Measurements from ENCODE around the gene WNT9B.

WNT9B gene

DNA sequence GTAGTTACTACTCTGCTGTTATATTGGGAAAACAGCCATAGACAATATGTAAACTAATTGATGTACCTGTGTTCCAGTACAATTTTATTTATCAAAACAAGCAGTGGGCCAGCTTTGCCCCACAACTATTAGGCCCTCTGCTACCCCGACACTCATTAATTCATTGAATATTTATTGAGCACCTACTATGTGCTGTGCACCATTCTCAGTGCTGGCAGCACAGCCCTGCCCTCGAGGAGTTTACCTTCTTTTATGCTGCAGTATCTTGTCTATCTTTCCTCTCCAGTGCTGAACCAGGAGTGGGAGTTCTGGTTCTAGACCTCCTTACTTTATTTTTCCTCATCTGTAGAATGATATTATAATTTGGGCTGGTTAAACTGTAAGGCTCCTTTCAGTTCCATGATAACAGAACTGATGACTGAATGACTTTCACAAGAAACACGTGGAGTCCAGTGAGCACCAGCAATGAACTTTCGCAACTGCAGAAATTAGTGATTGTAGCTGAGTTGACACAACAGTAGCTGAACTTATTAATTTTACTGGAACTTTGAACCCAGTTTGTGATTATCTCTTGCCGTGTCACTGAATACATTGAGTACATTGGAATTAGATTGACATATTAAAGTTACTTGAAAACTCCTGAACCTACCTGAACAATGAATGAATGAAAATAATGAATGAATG lies 73.9 kb downstream of the WNT9B start:
- DNase-seq (ENCODE audit: insufficient read length, low spot score): no peak
- no peak for FAIRE-seq
- TF ChIP-seq POLR2AphosphoS5 (IDR thresholded peaks at IDR 0.05; ENCODE audit: low read depth, low read length): no peak
- no peak for TF ChIP-seq SPI1 (IDR thresholded peaks at IDR 0.05; ENCODE audit: low read depth, low read length)
- TF ChIP-seq TAF1 (IDR thresholded peaks at IDR 0.05; ENCODE audit: low read depth, low read length): no peak
- TF ChIP-seq POLR2A (IDR thresholded peaks at IDR 0.05; ENCODE audit: low read depth, low read length): no peak
- TF ChIP-seq PAX5 (IDR thresholded peaks at IDR 0.05; ENCODE audit: insufficient read depth, low read length, severe bottlenecking): no peak
- TF ChIP-seq POU2F2 (IDR thresholded peaks at IDR 0.05; ENCODE audit: low read depth, low read length): no peak

DNA sequence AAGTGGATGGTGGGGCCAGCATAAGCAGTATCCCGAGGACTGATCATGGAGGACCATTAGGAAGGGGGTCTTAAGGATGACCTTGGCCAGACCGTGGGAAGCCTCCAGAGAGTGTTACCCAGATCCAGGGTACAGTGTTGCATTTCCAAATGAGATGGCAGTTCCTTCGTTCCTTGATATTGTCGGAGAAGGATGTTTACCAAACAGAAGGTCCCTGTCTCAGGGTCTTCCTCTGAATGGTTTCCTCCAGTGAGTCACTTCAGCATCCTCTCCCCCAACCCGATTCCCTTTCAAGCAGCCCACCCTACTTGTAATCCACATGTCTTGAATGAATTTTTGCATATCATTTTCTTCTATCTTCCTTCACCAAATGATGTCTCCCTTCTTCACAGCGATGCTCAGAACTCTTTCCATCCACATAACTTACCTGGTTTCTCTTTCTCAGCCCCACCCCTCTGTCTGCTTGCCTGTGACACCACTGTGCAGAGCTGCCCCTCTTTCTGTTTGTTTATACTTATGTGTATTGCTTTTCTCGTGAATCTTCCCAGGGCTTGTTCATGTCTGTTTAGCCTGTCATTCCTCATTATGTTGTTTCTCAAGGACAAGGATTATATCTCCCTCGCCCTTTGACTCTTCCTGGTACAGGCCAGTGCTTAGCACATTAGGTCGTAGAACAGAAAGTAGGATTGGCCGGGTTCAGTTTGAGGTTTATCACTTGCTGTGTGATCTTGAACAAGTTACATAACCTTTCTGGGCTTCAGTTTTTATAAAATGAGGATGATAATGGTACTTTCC lies 77.3 kb downstream of the WNT9B start:
- TF ChIP-seq PAX5 (IDR thresholded peaks at IDR 0.05; ENCODE audit: insufficient read depth, low read length, severe bottlenecking): no peak
- TF ChIP-seq POLR2A (IDR thresholded peaks at IDR 0.05; ENCODE audit: low read depth, low read length): no peak
- no peak for TF ChIP-seq POLR2AphosphoS5 (IDR thresholded peaks at IDR 0.05; ENCODE audit: low read depth, low read length)
- TF ChIP-seq SPI1 (IDR thresholded peaks at IDR 0.05; ENCODE audit: low read depth, low read length): no peak
- no peak for TF ChIP-seq TAF1 (IDR thresholded peaks at IDR 0.05; ENCODE audit: low read depth, low read length)
- no peak for TF ChIP-seq POU2F2 (IDR thresholded peaks at IDR 0.05; ENCODE audit: low read depth, low read length)
- no peak for FAIRE-seq

DNA sequence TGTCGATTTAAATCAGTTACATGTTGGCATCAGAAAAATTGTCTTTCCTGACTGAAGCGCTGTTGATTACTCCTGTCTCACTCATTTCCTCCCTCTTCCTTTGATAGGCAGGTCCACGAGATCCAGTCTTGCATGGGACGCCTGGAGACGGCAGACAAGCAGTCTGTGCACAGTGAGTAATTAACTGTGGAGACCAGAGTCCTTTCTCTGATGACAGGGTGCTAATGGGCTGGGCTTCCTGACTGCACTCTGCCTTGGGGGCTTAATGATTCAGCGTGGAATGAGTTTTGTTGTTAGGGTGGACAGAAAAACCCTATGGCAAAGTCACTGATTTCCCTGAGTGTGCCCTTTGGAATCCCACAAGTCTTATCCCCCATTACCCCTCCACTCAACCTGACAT lies 78.0 kb downstream of the WNT9B start:
- no peak for TF ChIP-seq PAX5 (IDR thresholded peaks at IDR 0.05; ENCODE audit: insufficient read depth, low read length, severe bottlenecking)
- no peak for TF ChIP-seq POU2F2 (IDR thresholded peaks at IDR 0.05; ENCODE audit: low read depth, low read length)
- TF ChIP-seq TAF1 (IDR thresholded peaks at IDR 0.05; ENCODE audit: low read depth, low read length): no peak
- no peak for TF ChIP-seq SPI1 (IDR thresholded peaks at IDR 0.05; ENCODE audit: low read depth, low read length)
- no peak for TF ChIP-seq POLR2AphosphoS5 (IDR thresholded peaks at IDR 0.05; ENCODE audit: low read depth, low read length)
- TF ChIP-seq POLR2A (IDR thresholded peaks at IDR 0.05; ENCODE audit: low read depth, low read length): no peak
- no peak for FAIRE-seq
- no peak for DNase-seq (ENCODE audit: insufficient read length, low spot score)

More for the DNA sequence above, 77.3 kb downstream of the WNT9B start:
- DNase-seq (ENCODE audit: insufficient read length, low spot score): no peak

DNA sequence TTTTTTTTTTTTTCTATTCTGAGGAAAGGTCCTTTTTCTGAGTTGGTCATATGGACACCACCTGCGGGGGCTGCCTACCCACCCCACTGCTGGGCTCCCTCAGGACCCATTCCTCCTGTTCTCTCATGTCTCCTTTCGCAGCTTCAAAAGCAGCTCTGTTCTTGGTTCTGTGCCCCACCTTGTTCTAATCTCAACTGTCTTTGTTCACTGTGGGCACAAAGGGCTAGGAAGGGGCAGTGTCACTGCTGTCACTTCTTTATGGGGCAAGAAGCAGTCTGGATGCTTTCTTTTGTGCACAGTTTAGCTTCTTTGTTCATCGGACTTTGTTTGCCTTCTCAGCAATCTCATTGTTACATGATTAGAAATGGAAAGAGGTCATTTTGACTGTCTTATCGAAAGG lies 78.7 kb downstream of the WNT9B start:
- TF ChIP-seq POU2F2 (IDR thresholded peaks at IDR 0.05; ENCODE audit: low read depth, low read length) (no peak), SPI1 (IDR thresholded peaks at IDR 0.05; ENCODE audit: low read depth, low read length) (no peak), POLR2A (IDR thresholded peaks at IDR 0.05; ENCODE audit: low read depth, low read length) (no peak), TAF1 (IDR thresholded peaks at IDR 0.05; ENCODE audit: low read depth, low read length) (no peak), POLR2AphosphoS5 (IDR thresholded peaks at IDR 0.05; ENCODE audit: low read depth, low read length) (no peak), PAX5 (IDR thresholded peaks at IDR 0.05; ENCODE audit: insufficient read depth, low read length, severe bottlenecking) (no peak)
- DNase-seq (ENCODE audit: insufficient read length, low spot score): no peak
- FAIRE-seq: no peak

DNA sequence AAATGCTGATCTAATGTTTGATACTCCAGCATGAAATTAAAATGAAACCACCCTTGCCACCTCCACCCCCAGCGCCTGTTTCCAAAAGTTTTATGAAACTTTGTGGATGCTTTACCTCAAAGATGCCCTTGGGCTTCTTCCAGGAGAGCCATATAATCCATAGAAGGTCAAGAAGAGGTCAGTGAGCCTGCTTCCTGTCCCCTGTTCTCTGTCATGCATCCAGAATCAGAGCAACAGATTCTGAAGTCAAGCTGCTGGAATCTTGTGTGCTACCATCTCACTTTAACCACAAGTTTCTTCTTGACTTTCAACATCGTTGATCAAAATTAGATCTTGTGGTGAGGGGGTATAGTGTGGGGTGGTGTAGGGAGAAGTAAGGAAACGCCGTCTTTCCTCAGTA lies 80.2 kb downstream of the WNT9B start:
- FAIRE-seq: no peak
- no peak for DNase-seq (ENCODE audit: insufficient read length, low spot score)
- no peak for TF ChIP-seq TAF1 (IDR thresholded peaks at IDR 0.05; ENCODE audit: low read depth, low read length)
- no peak for TF ChIP-seq PAX5 (IDR thresholded peaks at IDR 0.05; ENCODE audit: insufficient read depth, low read length, severe bottlenecking)
- no peak for TF ChIP-seq SPI1 (IDR thresholded peaks at IDR 0.05; ENCODE audit: low read depth, low read length)
- no peak for TF ChIP-seq POLR2AphosphoS5 (IDR thresholded peaks at IDR 0.05; ENCODE audit: low read depth, low read length)
- no peak for TF ChIP-seq POU2F2 (IDR thresholded peaks at IDR 0.05; ENCODE audit: low read depth, low read length)
- TF ChIP-seq POLR2A (IDR thresholded peaks at IDR 0.05; ENCODE audit: low read depth, low read length): no peak

DNA sequence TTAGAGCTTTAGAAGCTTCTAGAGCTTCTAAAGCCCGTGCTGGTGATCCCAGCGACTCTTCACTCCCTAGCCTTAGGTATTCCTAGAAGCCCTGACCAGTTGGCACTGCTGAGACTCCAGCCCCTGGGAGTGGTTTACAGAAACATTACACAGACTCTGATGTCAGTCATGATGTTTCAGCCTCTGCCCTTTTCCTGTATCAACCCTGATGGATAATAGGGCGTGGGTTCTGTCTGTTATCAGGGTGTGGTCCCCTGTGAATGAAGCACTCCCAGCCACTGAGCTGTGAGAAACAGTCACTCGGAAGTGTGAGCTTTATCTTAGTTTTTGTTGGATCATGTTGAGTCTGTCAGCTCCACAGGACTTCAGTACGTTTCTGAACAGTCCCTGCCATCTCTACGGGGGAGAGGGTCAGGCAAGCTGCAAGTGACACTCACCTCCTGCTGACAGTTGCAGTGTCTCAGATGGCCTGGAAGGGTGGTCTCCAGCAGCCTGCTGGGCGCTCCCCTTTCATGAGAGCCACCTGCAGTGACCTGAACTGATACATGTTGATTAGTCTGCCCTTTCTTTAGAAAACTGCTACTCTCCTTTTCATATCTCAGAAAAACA lies 84.4 kb downstream of the WNT9B start:
- TF ChIP-seq PAX5 (IDR thresholded peaks at IDR 0.05; ENCODE audit: insufficient read depth, low read length, severe bottlenecking) (no peak), POLR2A (IDR thresholded peaks at IDR 0.05; ENCODE audit: low read depth, low read length) (no peak), POU2F2 (IDR thresholded peaks at IDR 0.05; ENCODE audit: low read depth, low read length) (no peak), POLR2AphosphoS5 (IDR thresholded peaks at IDR 0.05; ENCODE audit: low read depth, low read length) (no peak), SPI1 (IDR thresholded peaks at IDR 0.05; ENCODE audit: low read depth, low read length) (no peak), TAF1 (IDR thresholded peaks at IDR 0.05; ENCODE audit: low read depth, low read length) (no peak)
- no peak for FAIRE-seq

More for the DNA sequence above, 84.4 kb downstream of the WNT9B start:
- no peak for DNase-seq (ENCODE audit: insufficient read length, low spot score)

All from GM12891 (cell line).